ENCODE measurements around the gene VSIG10.

The VSIG10 gene

DNA sequence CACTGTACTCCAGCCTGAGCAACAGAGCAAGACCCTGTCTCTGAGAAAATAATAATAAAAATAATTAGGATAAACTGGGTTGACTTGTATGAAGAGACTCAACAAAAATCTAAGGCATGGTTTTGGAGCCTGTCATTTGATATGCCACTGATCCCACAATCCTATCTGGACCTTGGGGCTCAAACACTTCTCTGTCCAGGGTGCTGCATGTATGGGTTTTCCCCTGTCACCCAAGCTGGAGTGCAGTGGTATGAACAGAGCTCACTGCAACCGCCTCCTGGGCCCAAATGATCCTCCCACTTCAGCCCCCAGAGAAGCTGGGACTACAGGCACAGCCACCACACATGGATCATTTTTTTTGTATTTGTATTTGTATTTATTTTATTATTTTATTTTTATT, 5.3 kb upstream of the VSIG10 start:
- no peak overlapping the region for H3K27ac ChIP-seq (ENCODE audit: low read depth in 2 of 2, low read length in 2 of 2)
- H3K9ac ChIP-seq (ENCODE audit: low read depth in 1 of 2, low read length in 2 of 2), result no peak overlapping the region
- H3K9me3 ChIP-seq (ENCODE audit: control insufficient read depth in 2 of 2, low read length in 2 of 2), result no peaks in the 10 kb centered on the region
- H3K27me3 ChIP-seq (ENCODE audit: control insufficient read depth in 2 of 2, insufficient read depth in 2 of 2, low read length in 2 of 2), result no peaks in the 10 kb centered on the region
- H3K4me1 ChIP-seq (ENCODE audit: control insufficient read depth in 2 of 2, insufficient read depth in 2 of 2, low read length in 2 of 2), result peaks cover 4 to 7% of the 10 kb centered on the region in 2 donors
- no peak overlapping the region for H3K4me3 ChIP-seq (ENCODE audit: low read length in 2 of 2)
- no peaks in the 10 kb centered on the region for H3K36me3 ChIP-seq (ENCODE audit: control insufficient read depth in 2 of 2, insufficient read depth in 2 of 2, low read length in 2 of 2)

DNA sequence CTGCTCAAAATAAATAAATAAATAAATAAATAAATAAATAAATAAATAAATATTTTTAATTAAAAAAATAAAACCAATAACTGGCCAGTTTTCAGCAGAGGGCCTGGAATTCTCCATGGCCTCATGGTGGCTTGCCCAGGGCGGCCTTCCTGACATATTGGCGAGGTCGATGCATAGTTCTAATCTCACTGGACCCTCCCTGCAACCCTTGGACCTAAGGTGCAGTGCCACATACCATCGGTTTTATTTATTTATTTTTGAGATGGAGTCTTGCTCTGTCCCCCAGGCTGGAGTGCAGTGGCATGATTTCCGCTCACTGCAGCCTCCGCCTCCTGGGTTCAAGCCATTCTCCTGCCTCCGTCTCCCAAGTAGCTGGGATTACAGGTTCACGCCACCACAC, 3.9 kb upstream of the VSIG10 start:
- peaks cover 6 to 7% of the 10 kb centered on the region in 2 donors for H3K4me1 ChIP-seq (ENCODE audit: control insufficient read depth in 2 of 2, insufficient read depth in 2 of 2, low read length in 2 of 2)
- no peaks in the 10 kb centered on the region for H3K27me3 ChIP-seq (ENCODE audit: control insufficient read depth in 2 of 2, insufficient read depth in 2 of 2, low read length in 2 of 2)
- H3K9me3 ChIP-seq (ENCODE audit: control insufficient read depth in 2 of 2, low read length in 2 of 2), result no peaks in the 10 kb centered on the region
- H3K4me3 ChIP-seq (ENCODE audit: low read length in 2 of 2), result no peak overlapping the region
- H3K9ac ChIP-seq (ENCODE audit: low read depth in 1 of 2, low read length in 2 of 2), result no peak overlapping the region
- H3K36me3 ChIP-seq (ENCODE audit: control insufficient read depth in 2 of 2, insufficient read depth in 2 of 2, low read length in 2 of 2), result no peaks in the 10 kb centered on the region
- no peak overlapping the region for H3K27ac ChIP-seq (ENCODE audit: low read depth in 2 of 2, low read length in 2 of 2)

DNA sequence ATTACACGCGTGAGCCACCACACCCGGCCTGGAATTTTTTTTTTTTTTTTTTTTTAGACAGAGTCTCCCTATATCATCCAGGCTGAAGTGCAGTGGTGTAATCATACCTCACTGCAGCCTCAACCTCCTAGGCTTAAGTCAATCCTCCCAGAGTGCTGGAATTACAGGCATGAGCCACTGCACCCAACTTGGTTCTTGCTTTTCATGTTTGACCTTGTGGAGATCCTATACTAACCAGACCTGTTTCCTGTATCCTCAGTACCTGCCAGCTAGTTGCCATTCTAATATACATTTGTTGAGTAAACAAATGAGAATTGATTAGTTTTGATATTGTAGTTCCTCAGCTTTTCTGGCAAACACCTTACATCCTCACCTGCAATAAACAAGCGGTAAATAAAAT, 3.2 kb upstream of the VSIG10 start:
- Histone ChIP-seq H3K9me3 (ENCODE audit: control insufficient read depth in 2 of 2, low read length in 2 of 2) (no peaks in the 10 kb centered on the region), H3K27ac (ENCODE audit: low read depth in 2 of 2, low read length in 2 of 2) (no peak overlapping the region), H3K4me3 (ENCODE audit: low read length in 2 of 2) (no peak overlapping the region), H3K9ac (ENCODE audit: low read depth in 1 of 2, low read length in 2 of 2) (no peak overlapping the region), H3K4me1 (ENCODE audit: control insufficient read depth in 2 of 2, insufficient read depth in 2 of 2, low read length in 2 of 2) (peaks cover 10 to 14% of the 10 kb centered on the region in 2 donors), H3K27me3 (ENCODE audit: control insufficient read depth in 2 of 2, insufficient read depth in 2 of 2, low read length in 2 of 2) (no peaks in the 10 kb centered on the region), H3K36me3 (ENCODE audit: control insufficient read depth in 2 of 2, insufficient read depth in 2 of 2, low read length in 2 of 2) (no peaks in the 10 kb centered on the region)

DNA sequence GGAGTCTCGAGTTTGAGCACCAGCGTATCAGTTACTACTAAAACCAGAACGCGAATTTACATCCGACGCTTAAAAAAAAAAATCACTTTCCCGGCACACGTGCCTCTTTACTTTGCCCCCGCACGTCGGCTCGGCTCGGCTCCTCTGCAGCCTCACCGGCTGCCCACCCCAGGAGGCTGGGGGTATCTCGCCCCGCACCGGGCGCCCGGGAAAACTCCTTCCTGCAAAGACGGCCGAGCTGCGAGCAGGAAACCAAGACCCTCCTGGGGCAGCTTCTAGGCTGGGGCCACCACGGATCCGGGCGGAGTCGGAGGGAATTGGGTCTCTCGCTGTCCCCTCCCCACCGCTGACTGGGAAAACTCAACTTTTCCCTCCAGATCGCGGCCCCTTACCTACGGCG, 610 bp downstream of the VSIG10 start:
- H3K36me3 ChIP-seq (ENCODE audit: control insufficient read depth in 2 of 2, insufficient read depth in 2 of 2, low read length in 2 of 2), result no peaks in the 10 kb centered on the region
- H3K9ac ChIP-seq (ENCODE audit: low read depth in 1 of 2, low read length in 2 of 2), result peak overlapping the region; percentile 80 to 83
- no peaks in the 10 kb centered on the region for H3K9me3 ChIP-seq (ENCODE audit: control insufficient read depth in 2 of 2, low read length in 2 of 2)
- peak overlapping the region; percentile 90 to 93 for H3K27ac ChIP-seq (ENCODE audit: low read depth in 2 of 2, low read length in 2 of 2)
- no peaks in the 10 kb centered on the region for H3K27me3 ChIP-seq (ENCODE audit: control insufficient read depth in 2 of 2, insufficient read depth in 2 of 2, low read length in 2 of 2)
- peak overlapping the region; percentile 72 to 81 for H3K4me3 ChIP-seq (ENCODE audit: low read length in 2 of 2)
- H3K4me1 ChIP-seq (ENCODE audit: control insufficient read depth in 2 of 2, insufficient read depth in 2 of 2, low read length in 2 of 2), result peaks cover 15 to 26% of the 10 kb centered on the region in 2 donors

DNA sequence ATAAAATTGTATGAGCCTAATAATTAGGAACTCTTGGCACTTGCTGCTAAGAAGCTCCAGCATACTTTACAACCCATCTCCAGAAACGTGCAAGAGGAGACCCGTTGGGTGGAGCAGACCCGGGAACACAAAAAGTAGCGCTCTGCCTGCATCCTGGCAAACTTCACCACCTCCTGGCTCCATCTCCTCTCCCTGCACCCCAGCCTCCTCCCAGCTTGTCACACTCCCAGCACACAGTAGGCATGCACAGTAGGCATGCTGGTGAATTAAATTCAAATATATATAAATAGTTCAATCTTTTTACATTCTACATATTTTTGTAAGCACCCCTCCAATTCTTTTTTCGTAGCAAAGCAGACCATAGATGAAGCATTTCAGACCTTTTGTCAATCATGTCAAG, 1.2 kb downstream of the VSIG10 start:
- Histone ChIP-seq H3K9me3 (ENCODE audit: control insufficient read depth in 2 of 2, low read length in 2 of 2) (no peaks in the 10 kb centered on the region), H3K9ac (ENCODE audit: low read depth in 1 of 2, low read length in 2 of 2) (peak overlapping the region; percentile 26 to 80), H3K4me3 (ENCODE audit: low read length in 2 of 2) (peak overlapping the region; percentile 72 to 81), H3K36me3 (ENCODE audit: control insufficient read depth in 2 of 2, insufficient read depth in 2 of 2, low read length in 2 of 2) (no peaks in the 10 kb centered on the region), H3K4me1 (ENCODE audit: control insufficient read depth in 2 of 2, insufficient read depth in 2 of 2, low read length in 2 of 2) (peaks cover 17 to 29% of the 10 kb centered on the region in 2 donors), H3K27ac (ENCODE audit: low read depth in 2 of 2, low read length in 2 of 2) (peak overlapping the region; percentile 90 to 93), H3K27me3 (ENCODE audit: control insufficient read depth in 2 of 2, insufficient read depth in 2 of 2, low read length in 2 of 2) (no peaks in the 10 kb centered on the region)

DNA sequence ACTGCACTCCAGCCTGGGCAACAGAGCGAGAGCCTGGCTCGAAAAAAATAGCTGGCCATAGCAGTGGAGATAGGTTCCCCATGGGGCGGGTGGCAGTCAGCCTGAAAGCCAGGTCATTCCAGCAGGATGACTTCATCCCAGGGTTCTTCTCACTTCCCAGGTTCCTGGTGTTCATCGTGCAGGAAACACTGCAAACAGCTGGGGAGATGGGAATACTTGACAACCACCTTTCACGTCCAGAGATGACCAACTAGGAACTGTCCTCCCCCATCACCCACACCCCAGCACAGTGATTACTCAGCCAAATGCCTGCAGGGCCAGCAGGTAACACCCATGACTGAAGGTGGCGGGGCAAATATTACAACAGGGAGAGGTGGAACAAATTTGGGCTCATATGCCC, 1.7 kb downstream of the VSIG10 start:
- Histone ChIP-seq H3K27me3 (ENCODE audit: control insufficient read depth in 2 of 2, insufficient read depth in 2 of 2, low read length in 2 of 2) (no peaks in the 10 kb centered on the region), H3K9me3 (ENCODE audit: control insufficient read depth in 2 of 2, low read length in 2 of 2) (no peaks in the 10 kb centered on the region), H3K27ac (ENCODE audit: low read depth in 2 of 2, low read length in 2 of 2) (no peak overlapping the region), H3K36me3 (ENCODE audit: control insufficient read depth in 2 of 2, insufficient read depth in 2 of 2, low read length in 2 of 2) (no peaks in the 10 kb centered on the region), H3K4me1 (ENCODE audit: control insufficient read depth in 2 of 2, insufficient read depth in 2 of 2, low read length in 2 of 2) (peaks cover 17 to 29% of the 10 kb centered on the region in 2 donors), H3K4me3 (ENCODE audit: low read length in 2 of 2) (peak overlapping the region; percentile 72 to 81), H3K9ac (ENCODE audit: low read depth in 1 of 2, low read length in 2 of 2) (no peak overlapping the region)

DNA sequence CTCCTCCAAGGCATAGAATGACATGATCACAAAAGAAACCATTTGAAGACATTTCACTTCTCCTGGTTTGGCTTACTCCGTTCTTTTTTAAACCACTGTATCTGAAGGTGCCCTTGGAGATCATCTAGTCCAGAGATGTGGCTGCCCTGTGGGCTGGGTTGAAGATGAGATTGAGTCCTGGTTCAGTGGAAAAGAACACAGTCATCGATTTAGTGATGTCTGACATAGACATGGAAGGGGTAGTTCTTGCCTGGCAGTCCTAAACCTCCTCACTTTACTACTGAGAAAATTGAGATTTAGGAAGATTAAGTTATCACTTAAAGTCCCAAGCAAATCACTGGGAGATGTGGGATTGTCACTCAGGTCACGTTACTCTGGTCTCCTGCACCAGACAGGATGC, 2.8 kb downstream of the VSIG10 start:
- Histone ChIP-seq H3K27ac (ENCODE audit: low read depth in 2 of 2, low read length in 2 of 2) (no peak overlapping the region), H3K27me3 (ENCODE audit: control insufficient read depth in 2 of 2, insufficient read depth in 2 of 2, low read length in 2 of 2) (no peaks in the 10 kb centered on the region), H3K4me1 (ENCODE audit: control insufficient read depth in 2 of 2, insufficient read depth in 2 of 2, low read length in 2 of 2) (peaks cover 17 to 29% of the 10 kb centered on the region in 2 donors), H3K4me3 (ENCODE audit: low read length in 2 of 2) (no peak overlapping the region), H3K9ac (ENCODE audit: low read depth in 1 of 2, low read length in 2 of 2) (no peak overlapping the region), H3K9me3 (ENCODE audit: control insufficient read depth in 2 of 2, low read length in 2 of 2) (no peaks in the 10 kb centered on the region), H3K36me3 (ENCODE audit: control insufficient read depth in 2 of 2, insufficient read depth in 2 of 2, low read length in 2 of 2) (no peaks in the 10 kb centered on the region)

DNA sequence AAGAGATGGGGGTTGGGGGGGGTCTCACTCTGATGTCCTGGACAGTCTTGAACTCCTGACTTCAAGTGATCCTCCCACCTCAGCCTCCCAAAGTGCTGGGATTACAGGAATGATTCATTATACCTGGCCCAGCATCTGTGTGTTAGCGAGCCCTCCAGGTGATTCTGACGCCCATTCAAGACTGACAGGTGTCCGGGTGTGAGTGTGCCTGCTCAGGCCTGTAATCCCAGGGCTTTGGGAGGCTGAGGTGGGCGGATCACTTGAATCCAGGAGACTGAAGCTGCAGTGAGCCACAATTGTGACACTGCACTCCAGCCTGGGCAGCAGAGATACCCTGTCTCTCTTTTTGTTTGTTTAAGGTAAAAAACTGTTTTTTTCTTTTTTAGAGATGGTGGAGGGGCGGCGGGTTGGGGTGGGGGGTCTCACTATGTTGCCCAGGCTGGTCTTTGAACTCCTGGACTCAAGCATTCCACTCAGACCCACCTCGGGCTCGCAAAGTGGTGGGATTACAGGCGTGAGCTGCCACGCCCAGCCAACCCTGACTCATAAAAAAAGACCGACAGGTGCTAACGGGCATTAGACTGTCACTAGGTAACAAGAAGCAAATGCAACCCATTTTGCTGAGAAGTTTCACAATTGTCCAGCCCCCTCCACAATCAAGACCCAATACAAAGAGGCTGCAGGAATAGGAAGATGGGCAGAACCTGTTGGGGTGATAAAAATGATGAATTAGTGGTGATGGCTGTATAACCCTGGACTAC, 4.7 kb downstream of the VSIG10 start:
- peak overlapping the region in 1 of 2 donors; percentile 44 for H3K4me3 ChIP-seq (ENCODE audit: low read length in 2 of 2)
- H3K36me3 ChIP-seq (ENCODE audit: control insufficient read depth in 2 of 2, insufficient read depth in 2 of 2, low read length in 2 of 2), result peaks cover 4% of the 10 kb centered on the region in 2 donors

DNA sequence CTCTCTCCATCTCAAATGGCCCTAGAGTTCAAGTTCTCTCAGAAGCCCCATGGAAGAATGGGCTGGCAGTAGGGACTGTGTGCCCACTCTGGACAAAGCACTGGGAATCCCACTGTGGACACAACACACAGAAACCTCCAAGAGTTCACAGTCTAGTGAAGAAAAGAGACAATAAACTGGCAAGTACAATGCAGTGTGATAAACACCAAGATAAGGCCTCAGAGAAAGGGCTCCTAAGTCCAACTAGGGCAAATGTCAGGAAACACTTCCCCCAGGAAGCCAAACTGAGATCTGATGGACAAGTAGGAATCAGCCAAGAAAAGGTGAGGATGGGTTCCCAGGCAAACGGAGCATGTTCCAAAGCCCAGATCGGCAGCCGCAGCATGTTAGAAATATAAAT, 5.4 kb downstream of the VSIG10 start:
- H3K4me3 ChIP-seq (ENCODE audit: low read length in 2 of 2), result peak overlapping the region in 1 of 2 donors; percentile 44
- H3K4me1 ChIP-seq (ENCODE audit: control insufficient read depth in 2 of 2, insufficient read depth in 2 of 2, low read length in 2 of 2), result peaks cover 14 to 25% of the 10 kb centered on the region in 2 donors
- H3K27me3 ChIP-seq (ENCODE audit: control insufficient read depth in 2 of 2, insufficient read depth in 2 of 2, low read length in 2 of 2), result no peaks in the 10 kb centered on the region
- H3K27ac ChIP-seq (ENCODE audit: low read depth in 2 of 2, low read length in 2 of 2), result peak overlapping the region; percentile 71 to 81
- H3K36me3 ChIP-seq (ENCODE audit: control insufficient read depth in 2 of 2, insufficient read depth in 2 of 2, low read length in 2 of 2), result peaks cover 4 to 5% of the 10 kb centered on the region in 2 donors
- peak overlapping the region in 1 of 2 donors; percentile 26 for H3K9ac ChIP-seq (ENCODE audit: low read depth in 1 of 2, low read length in 2 of 2)
- H3K9me3 ChIP-seq (ENCODE audit: control insufficient read depth in 2 of 2, low read length in 2 of 2), result no peaks in the 10 kb centered on the region

More for the DNA sequence above, 4.7 kb downstream of the VSIG10 start:
- H3K9ac ChIP-seq (ENCODE audit: low read depth in 1 of 2, low read length in 2 of 2), result peak overlapping the region in 1 of 2 donors; percentile 26
- peak overlapping the region; percentile 71 to 81 for H3K27ac ChIP-seq (ENCODE audit: low read depth in 2 of 2, low read length in 2 of 2)
- peaks cover 14 to 25% of the 10 kb centered on the region in 2 donors for H3K4me1 ChIP-seq (ENCODE audit: control insufficient read depth in 2 of 2, insufficient read depth in 2 of 2, low read length in 2 of 2)
- H3K9me3 ChIP-seq (ENCODE audit: control insufficient read depth in 2 of 2, low read length in 2 of 2), result no peaks in the 10 kb centered on the region
- no peaks in the 10 kb centered on the region for H3K27me3 ChIP-seq (ENCODE audit: control insufficient read depth in 2 of 2, insufficient read depth in 2 of 2, low read length in 2 of 2)

DNA sequence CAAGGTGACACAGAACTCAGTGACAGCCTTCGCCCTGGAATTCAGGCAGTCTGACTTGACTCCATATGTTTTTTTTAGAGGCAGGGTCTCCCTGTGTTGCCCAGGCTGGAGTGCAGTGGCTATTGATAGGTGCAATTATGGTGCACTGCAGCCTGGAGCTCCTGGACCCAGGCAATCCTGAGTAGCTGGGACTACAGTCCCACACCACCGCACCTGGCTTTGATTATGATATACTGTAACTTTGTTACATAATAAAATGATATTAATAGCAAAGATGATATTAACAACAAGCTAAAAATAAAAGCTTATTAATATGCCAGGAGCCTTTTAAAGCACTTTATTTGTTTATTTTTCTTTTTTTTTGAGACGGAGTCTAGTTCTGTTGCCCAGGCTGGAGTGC, 9.8 kb downstream of the VSIG10 start:
- Histone ChIP-seq H3K9me3 (ENCODE audit: control insufficient read depth in 2 of 2, low read length in 2 of 2) (no peaks in the 10 kb centered on the region), H3K27me3 (ENCODE audit: control insufficient read depth in 2 of 2, insufficient read depth in 2 of 2, low read length in 2 of 2) (no peaks in the 10 kb centered on the region), H3K4me3 (ENCODE audit: low read length in 2 of 2) (no peak overlapping the region), H3K36me3 (ENCODE audit: control insufficient read depth in 2 of 2, insufficient read depth in 2 of 2, low read length in 2 of 2) (peaks cover 13 to 17% of the 10 kb centered on the region in 2 donors), H3K9ac (ENCODE audit: low read depth in 1 of 2, low read length in 2 of 2) (no peak overlapping the region), H3K27ac (ENCODE audit: low read depth in 2 of 2, low read length in 2 of 2) (no peak overlapping the region), H3K4me1 (ENCODE audit: control insufficient read depth in 2 of 2, insufficient read depth in 2 of 2, low read length in 2 of 2) (peaks cover 8 to 13% of the 10 kb centered on the region in 2 donors)
